ENCODE results near the gene ASB11. TPM values are rescaled to one million over a fixed set of nuclear protein-coding genes. Genes with fewer than 3 reads are reported as not detected.

The ASB11 gene
- polyA plus RNA-seq, 1 donor from 2014 or later = not detected

DNA sequence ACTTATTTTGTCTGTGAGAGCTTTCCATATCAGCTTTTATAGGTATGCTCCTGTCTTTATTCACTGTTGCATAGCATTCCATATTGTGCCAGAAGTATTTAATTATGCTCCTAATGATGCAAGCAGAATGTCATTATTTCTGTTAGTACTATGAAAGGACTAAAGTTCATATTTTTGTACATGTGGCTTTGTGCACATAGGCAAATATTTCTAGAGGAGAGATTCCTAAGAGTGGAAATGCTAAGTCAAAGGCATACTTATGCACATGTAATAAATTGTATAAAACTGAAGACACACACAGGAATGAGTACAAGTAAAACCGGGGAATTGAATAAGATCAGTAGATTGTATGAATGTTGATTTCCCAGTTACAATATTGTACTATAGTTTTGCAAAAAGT is 43.7 kb downstream of the ASB11 start:
- Histone ChIP-seq H2AFZ (ENCODE audit: low read depth, low read length) (no peak overlapping the region), H3K36me3 (ENCODE audit: insufficient read depth, low read length) (no peaks in the 10 kb centered on the region), H3K9me3 (ENCODE audit: low read length) (no peaks in the 10 kb centered on the region)

DNA sequence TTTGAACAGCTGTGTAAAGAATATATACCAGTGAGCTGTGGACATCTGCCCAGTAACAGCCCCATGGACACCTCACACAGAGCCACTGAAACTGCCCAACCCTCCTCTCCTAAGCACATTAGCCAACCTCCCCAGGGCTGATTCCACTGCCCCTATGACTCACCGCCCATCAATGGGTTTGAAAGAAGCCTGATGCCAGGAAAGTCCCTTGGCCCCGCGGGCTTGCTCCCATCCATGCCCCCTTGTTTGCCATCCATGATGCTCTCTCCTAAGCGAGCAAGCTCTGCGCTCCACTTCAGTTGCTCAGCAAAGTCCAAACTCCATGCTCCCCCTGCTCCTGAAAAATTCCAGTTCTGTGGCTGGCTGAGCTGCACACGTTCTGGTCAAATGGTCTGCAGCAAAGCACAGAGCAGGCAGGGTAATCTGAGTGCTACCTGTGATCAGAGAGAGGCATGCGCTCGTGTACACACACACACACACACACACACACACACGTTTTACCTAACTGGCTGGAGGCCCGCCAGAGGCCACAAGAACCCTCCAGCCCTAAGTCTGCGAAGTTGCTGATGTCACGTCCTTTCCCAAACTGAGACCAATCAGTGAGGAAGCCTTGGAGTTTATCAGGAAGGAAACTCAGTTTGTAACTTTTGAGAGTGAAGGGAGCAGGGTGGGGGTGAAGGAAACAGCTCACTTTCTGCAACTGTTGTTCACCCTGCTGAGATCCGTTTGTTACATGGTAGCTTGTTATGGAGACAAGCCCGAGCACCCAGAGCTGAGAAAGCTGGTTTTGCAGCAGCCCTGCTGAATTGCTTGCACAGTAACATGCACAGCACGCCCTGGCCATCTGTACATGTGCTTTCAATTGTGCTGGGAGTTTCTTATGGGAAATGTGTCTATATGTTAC is 45.6 kb downstream of the ASB11 start, which contains the start of gene ASB9:
ASB9 (minus strand) TSS at position 466 of the 904 bp plus-strand sequence; CDS start at position 257, 209 bp downstream.
- no peaks in the 10 kb centered on the region for H4K20me1 ChIP-seq (ENCODE audit: insufficient read depth)
- no peak within 1 kb of the TSS for H3K4me2 ChIP-seq (ENCODE audit: low read length)
- H3F3A ChIP-seq (ENCODE audit: insufficient read depth, low read length, poor library complexity, severe bottlenecking) = no peaks in the 10 kb centered on the region
- no peaks in the 10 kb centered on the region for H3K79me2 ChIP-seq (replicated peaks; ENCODE audit: insufficient read depth, low read length)
- no peak within 1 kb of the TSS for H3K9ac ChIP-seq (ENCODE audit: low read length)
- no peak within 1 kb of the TSS for H3K27ac ChIP-seq (ENCODE audit: low read length)
- no peaks in the 10 kb centered on the region for H3K27me3 ChIP-seq (ENCODE audit: insufficient read depth, low read depth, low read length)
- no peak within 1 kb of the TSS for H2AFZ ChIP-seq (ENCODE audit: low read depth, low read length)
- H3K36me3 ChIP-seq (ENCODE audit: insufficient read depth, low read length) = no peaks in the 10 kb centered on the region
- H3K4me3 ChIP-seq (ENCODE audit: low read length) = no peak within 1 kb of the TSS
- TF ChIP-seq, protein P1, sequence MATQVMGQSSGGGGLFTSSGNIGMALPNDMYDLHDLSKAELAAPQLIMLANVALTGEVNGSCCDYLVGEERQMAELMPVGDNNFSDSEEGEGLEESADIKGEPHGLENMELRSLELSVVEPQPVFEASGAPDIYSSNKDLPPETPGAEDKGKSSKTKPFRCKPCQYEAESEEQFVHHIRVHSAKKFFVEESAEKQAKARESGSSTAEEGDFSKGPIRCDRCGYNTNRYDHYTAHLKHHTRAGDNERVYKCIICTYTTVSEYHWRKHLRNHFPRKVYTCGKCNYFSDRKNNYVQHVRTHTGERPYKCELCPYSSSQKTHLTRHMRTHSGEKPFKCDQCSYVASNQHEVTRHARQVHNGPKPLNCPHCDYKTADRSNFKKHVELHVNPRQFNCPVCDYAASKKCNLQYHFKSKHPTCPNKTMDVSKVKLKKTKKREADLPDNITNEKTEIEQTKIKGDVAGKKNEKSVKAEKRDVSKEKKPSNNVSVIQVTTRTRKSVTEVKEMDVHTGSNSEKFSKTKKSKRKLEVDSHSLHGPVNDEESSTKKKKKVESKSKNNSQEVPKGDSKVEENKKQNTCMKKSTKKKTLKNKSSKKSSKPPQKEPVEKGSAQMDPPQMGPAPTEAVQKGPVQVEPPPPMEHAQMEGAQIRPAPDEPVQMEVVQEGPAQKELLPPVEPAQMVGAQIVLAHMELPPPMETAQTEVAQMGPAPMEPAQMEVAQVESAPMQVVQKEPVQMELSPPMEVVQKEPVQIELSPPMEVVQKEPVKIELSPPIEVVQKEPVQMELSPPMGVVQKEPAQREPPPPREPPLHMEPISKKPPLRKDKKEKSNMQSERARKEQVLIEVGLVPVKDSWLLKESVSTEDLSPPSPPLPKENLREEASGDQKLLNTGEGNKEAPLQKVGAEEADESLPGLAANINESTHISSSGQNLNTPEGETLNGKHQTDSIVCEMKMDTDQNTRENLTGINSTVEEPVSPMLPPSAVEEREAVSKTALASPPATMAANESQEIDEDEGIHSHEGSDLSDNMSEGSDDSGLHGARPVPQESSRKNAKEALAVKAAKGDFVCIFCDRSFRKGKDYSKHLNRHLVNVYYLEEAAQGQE (IDR thresholded peaks at IDR 0.05; ENCODE audit: borderline replicate concordance) = no peak
- TF ChIP-seq TAF1 (IDR thresholded peaks at IDR 0.05; ENCODE audit: low read depth) = no peak
- TF ChIP-seq, protein P2, sequence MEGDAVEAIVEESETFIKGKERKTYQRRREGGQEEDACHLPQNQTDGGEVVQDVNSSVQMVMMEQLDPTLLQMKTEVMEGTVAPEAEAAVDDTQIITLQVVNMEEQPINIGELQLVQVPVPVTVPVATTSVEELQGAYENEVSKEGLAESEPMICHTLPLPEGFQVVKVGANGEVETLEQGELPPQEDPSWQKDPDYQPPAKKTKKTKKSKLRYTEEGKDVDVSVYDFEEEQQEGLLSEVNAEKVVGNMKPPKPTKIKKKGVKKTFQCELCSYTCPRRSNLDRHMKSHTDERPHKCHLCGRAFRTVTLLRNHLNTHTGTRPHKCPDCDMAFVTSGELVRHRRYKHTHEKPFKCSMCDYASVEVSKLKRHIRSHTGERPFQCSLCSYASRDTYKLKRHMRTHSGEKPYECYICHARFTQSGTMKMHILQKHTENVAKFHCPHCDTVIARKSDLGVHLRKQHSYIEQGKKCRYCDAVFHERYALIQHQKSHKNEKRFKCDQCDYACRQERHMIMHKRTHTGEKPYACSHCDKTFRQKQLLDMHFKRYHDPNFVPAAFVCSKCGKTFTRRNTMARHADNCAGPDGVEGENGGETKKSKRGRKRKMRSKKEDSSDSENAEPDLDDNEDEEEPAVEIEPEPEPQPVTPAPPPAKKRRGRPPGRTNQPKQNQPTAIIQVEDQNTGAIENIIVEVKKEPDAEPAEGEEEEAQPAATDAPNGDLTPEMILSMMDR (IDR thresholded peaks at IDR 0.05; ENCODE audit: poor library complexity, severe bottlenecking) = no peak
- TF ChIP-seq POLR2AphosphoS5 (IDR thresholded peaks at IDR 0.05) = no peak
- TF ChIP-seq SMC3 (conservative IDR thresholded peaks at IDR 0.05; ENCODE audit: poor library complexity) = no peak
- TF ChIP-seq RAD21 (conservative IDR thresholded peaks at IDR 0.05) = no peak
- TF ChIP-seq EZH2 (IDR thresholded peaks at IDR 0.05; ENCODE audit: borderline replicate concordance, insufficient read depth, low read length, poor library complexity, severe bottlenecking) = no peak
- TF ChIP-seq EP300 (conservative IDR thresholded peaks at IDR 0.05; ENCODE audit: poor library complexity, severe bottlenecking) = no peak
- no peak for TF ChIP-seq MXI1 (conservative IDR thresholded peaks at IDR 0.05; ENCODE audit: poor library complexity, severe bottlenecking)
- H3K9me3 ChIP-seq (ENCODE audit: low read length) = no peaks in the 10 kb centered on the region
- no peaks in the 10 kb centered on the region for H3K9me2 ChIP-seq (ENCODE audit: insufficient read depth, low read length)

More for the DNA sequence above, 43.7 kb downstream of the ASB11 start:
- Histone ChIP-seq H4K20me1 (ENCODE audit: insufficient read depth) (no peaks in the 10 kb centered on the region), H3K9ac (ENCODE audit: low read length) (no peak overlapping the region), H3K27ac (ENCODE audit: low read length) (no peak overlapping the region), H3K9me2 (ENCODE audit: insufficient read depth, low read length) (no peaks in the 10 kb centered on the region), H3F3A (ENCODE audit: insufficient read depth, low read length, poor library complexity, severe bottlenecking) (no peaks in the 10 kb centered on the region), H3K4me2 (ENCODE audit: low read length) (no peak overlapping the region), H3K27me3 (ENCODE audit: insufficient read depth, low read depth, low read length) (no peaks in the 10 kb centered on the region), H3K4me3 (ENCODE audit: low read length) (no peak overlapping the region), H3K79me2 (replicated peaks; ENCODE audit: insufficient read depth, low read length) (no peaks in the 10 kb centered on the region)
- TF ChIP-seq SMC3 (conservative IDR thresholded peaks at IDR 0.05; ENCODE audit: poor library complexity) (no peak), MXI1 (conservative IDR thresholded peaks at IDR 0.05; ENCODE audit: poor library complexity, severe bottlenecking) (no peak), EP300 (conservative IDR thresholded peaks at IDR 0.05; ENCODE audit: poor library complexity, severe bottlenecking) (no peak), RAD21 (conservative IDR thresholded peaks at IDR 0.05) (no peak), POLR2AphosphoS5 (IDR thresholded peaks at IDR 0.05) (no peak), TAF1 (IDR thresholded peaks at IDR 0.05; ENCODE audit: low read depth) (no peak), EZH2 (IDR thresholded peaks at IDR 0.05; ENCODE audit: borderline replicate concordance, insufficient read depth, low read length, poor library complexity, severe bottlenecking) (no peak)
- TF ChIP-seq, protein P2 (IDR thresholded peaks at IDR 0.05; ENCODE audit: poor library complexity, severe bottlenecking) = no peak
- TF ChIP-seq, protein P1 (IDR thresholded peaks at IDR 0.05; ENCODE audit: borderline replicate concordance) = no peak
